ELR (cell line): ENCODE measurements around the gene KRTAP12-2.
"Not testable (repeated sequence)": the region's sequence is repeated elsewhere in the genome, so short reads cannot be mapped to it uniquely, and the experiment has no call there.

Source experiments
- DNase-seq: peaks from one replicate; pipeline ENCODE4 v3.0.0-alpha.2; 2015; ENCODE audit warnings: low read depth

Gene KRTAP12-2

DNA sequence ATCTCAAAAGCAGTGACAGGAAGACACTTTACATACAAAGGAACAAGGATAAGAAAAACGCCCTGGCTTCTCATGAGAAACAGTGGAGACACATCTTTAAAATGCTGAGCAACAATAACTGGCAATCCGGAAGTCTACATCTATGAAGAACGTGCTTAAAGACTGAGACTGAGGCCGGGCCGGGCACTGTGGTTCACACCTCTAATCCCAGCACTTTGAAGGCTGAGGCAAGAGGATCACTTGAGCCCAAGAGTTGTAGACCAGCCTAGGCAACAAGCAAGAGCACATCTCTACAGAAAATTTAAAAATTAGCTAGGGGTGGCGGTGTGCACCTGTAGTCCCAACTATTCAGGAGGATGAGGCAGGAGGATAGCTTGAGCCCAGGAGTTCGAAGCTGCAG, 17.4 kb upstream of the KRTAP12-2 start:
- DNase-seq = no peak

DNA sequence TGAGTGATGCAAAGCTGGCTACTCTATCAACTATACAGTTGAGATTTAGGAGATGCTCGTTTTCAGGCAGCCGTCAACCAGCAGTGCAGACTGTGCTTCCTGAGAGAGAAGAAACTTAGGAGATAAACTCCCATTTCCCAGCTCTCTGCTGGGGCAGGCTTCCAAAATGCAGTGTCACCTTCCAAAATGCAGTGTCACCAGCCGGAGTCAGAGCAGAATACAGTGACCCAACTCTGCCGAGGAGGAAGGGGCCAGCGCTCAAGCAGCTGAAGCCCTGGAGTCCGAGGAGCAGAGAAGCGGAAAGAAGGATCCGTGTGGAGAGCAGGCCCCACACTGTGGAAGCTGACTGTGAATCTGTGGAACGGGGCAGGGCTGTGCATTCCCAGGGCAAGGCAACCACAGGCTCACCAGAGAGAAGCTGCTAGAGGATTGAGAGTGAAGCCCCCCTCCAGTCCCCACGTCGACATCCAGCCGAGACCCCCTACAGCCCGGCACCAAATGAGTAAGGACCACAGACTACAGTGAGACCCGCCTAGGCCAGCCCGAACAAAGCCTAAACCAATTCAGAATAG, 15.9 kb upstream of the KRTAP12-2 start:
- DNase-seq = no peak

DNA sequence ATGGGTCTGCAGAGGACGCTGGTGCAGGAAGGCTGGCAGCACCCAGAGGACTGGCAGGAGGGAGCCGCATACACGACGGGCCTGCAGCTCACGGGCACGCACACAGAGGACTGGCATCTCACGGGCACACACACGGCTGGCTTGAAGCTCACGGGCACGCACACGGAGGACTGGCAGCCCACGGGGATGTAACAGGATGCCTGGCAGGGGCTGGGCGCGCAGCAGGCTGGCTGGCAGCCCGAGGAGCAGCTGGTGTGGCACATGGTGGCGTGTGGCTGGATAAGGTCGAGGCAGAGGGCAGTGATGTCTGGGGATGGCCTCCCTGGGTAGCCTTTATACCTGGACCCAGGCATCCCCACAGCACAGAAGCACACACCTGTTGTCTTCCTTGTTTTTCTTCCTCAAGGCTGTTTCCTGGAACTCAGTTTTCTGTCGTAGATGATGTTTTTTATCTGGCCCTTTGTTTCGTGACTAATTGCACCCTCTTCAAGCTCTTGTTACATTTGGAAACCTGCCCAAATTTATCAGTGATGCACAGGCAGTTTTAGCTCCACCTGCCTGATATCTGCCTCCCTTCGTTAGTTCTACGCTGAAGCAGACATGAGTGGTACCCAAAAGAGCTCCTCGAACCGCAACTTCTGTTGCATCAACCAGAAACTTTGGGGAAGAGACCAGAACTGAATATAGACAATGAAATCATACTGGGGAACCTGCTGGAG, 15.3 kb upstream of the KRTAP12-2 start, which contains the start of gene KRTAP12-1:
Gene KRTAP12-1 (minus strand): TSS at position 303 of the 719 bp plus-strand sequence. CDS start 40 bp downstream, at position 263.
- no peak for DNase-seq

DNA sequence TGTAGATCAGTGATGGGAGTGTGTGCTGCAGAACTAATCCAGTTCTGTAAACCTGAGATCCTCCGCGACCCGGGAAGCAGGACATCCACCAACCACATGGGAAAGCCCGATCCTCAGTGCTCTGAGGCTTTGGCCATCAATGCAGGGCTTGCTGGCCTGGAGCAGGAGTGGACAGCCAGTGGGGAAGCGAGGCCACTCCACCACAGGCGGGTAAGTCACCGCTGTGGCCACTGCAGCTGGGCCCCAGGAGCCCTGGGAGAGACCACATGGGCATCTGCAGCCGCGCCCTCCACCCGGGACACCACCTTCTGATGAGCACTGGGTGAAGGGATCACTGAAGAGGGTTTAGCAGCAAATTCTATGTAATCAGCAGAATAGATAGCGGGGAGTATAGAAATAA, 14.4 kb upstream of the KRTAP12-2 start:
- no peak for DNase-seq

DNA sequence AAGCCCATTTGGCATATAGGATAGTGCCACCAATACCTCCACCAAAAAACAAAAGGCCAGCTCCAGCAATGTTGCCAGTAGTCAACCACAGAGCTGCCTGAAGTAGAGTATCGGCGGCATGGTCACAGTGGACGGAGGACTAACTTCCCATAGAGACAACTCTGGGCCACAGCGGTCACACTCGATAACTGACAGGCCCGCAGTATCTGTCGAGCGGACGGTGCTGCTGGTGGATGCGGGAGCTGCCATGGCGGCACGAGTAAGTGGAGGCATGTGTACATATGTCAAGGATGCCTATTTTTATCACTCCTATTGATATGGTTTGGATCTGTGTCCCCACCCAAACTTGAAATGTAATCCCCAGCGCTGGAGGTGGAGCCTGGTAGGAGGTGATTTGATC, 11.2 kb upstream of the KRTAP12-2 start:
- no peak for DNase-seq

DNA sequence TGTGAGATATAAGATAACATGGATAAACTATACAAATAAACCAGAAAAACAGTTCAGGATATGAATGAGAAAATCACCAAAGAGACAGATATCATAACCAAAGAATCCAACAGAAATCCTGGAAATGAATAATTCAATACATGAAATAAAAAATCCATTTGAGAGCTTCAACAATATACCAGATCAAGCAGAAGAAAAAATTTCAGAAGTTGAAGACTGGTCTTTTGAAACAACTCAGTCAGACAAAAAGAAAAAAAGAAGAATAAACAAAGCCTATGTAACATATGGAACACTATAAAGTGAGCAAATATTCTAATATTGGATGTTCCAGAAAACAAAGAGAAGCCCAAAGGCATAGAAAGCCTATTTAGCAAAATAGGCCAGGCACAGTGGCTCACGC, 5.2 kb upstream of the KRTAP12-2 start:
- no peak for DNase-seq

DNA sequence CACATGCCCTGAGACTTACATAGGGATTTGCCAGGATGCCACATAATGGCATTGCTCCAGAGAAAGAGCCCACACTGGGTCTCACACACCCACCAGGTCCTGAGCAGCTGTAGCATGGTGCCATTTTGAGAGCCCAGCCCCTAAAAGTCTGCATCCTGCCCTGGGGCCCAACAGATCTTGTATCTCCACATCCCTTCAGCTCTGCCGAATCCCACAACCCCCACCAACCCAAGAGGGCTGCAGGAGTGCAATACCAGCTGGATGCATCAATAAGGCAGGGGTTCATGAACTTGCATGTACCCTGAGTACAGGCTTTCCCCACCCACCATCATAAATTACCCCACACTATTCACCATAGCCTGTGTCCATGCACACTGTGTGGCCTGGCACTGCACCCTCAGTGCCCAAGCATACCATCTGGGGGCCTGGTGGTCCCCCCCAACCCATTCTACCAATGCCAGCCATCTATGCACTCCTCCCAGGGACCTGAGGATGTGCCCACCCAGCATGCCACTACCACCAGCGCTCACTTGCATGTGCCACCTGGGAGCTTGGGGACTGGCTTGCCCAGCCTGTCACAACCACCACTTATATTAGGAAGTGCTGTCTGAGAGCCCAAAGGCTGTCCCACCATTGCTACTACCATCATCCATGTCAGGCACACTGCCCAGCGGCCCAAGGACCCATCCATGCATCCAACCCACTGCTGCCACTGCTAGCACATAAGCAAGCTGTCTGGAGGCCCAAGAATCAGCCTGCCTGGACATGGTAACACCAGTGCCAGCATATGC, 4.1 kb upstream of the KRTAP12-2 start:
- DNase-seq = no peak

DNA sequence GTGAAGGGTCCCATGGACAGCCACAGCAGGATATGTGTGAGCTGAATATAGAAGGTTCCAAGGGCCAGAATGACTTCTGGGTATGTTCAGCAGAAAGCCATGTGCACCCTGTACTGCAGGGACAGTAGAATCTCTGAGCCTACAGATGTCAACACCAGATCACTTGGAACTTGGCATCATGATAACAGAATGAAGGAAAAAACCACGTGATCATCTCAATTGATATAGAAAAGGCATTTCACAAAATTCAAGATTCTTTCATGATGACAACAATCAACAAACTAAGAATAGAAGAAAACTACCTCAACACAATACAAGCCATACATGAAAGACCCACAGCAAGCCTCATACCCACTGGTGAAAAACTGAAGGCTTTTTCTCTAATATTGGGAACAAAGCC, 885 bp upstream of the KRTAP12-2 start:
- DNase-seq = no peak

DNA sequence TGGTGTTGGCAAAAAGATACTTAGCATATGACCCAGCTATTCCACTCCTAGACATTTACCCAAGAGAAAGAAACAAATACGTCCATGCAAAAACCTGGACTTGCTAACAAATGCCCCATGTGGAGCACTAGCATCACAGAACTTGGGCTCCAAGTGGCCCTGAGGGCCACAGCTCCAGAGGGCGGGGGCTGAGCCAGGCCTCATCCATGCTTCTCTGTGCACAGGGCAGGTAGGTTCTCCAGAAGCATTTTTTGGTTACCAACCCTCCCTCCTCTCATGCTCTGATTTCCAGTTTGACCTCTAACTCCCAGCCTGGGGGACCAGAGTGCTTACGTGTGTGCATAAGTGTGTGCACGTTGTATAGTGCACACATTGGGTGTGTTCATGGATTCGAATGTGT, 2.0 kb downstream of the KRTAP12-2 start:
- DNase-seq = no peak

DNA sequence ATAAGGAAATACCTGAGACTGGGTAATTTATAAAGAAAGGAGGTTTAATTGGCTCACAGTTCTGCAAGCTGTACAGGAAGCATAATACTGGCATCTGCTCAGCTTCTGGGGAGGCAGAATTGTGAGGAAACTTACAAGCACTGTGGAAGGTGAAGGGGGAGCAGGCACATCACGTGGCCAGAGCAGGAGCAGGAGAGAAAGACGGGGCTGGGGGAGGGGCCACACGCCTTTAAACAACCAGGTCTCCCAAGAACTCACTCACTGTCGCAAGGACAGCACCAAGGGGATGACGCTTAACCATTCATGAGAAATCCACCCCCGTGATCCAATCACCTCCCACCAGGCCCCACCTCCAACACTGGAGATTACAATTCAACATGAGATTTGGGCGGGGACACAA, 5.2 kb downstream of the KRTAP12-2 start:
- not testable (repeated sequence) for DNase-seq

DNA sequence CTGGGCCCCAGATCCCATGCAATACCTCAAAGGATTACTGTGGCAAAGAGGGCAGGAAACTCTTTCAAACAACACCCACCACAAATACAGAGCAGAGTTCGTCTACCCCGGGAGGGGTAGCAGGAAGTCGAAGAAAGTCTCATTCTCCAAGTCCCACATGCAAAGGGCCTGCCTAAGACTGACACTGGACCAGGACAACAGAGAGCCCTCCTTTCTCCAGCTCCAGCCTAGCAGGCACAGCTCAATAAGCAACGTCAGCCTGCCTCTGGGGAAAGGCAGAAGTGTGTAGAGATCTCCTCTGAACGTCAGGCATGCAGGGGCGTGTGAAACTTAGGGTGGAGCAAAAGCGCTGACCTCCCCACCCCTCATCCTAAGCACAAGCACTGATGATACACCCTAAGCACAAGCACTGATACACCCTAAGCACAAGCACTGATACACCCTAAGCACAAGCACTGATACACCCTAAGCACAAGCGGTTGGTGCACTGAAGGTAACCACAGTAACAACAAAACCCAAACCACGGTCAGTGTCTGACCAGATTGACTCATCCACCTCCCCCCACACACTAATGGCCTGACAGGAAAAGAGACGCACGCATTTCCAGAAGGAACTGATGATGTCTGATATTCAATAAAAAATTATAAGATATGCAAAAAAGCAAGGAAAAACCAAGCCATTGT, 7.7 kb downstream of the KRTAP12-2 start:
- DNase-seq = no peak

DNA sequence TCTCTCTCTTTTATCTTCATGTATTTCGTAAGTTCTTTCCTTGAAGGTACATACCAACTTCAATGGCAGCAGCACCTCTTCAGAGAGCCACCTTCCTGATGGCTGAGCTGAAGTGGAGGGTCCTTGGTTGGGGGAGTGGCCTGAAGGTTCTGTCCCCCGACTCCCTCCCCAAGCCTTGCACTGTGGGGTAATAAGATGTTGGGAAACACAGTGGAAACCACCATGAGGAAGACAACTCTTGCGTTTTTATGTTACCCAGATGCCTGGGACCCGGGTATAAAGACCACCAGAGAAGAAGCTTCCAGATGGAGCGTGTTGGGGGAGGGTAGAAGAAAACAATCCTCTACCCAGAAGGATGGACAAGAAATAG, 8.2 kb downstream of the KRTAP12-2 start:
- no peak for DNase-seq

DNA sequence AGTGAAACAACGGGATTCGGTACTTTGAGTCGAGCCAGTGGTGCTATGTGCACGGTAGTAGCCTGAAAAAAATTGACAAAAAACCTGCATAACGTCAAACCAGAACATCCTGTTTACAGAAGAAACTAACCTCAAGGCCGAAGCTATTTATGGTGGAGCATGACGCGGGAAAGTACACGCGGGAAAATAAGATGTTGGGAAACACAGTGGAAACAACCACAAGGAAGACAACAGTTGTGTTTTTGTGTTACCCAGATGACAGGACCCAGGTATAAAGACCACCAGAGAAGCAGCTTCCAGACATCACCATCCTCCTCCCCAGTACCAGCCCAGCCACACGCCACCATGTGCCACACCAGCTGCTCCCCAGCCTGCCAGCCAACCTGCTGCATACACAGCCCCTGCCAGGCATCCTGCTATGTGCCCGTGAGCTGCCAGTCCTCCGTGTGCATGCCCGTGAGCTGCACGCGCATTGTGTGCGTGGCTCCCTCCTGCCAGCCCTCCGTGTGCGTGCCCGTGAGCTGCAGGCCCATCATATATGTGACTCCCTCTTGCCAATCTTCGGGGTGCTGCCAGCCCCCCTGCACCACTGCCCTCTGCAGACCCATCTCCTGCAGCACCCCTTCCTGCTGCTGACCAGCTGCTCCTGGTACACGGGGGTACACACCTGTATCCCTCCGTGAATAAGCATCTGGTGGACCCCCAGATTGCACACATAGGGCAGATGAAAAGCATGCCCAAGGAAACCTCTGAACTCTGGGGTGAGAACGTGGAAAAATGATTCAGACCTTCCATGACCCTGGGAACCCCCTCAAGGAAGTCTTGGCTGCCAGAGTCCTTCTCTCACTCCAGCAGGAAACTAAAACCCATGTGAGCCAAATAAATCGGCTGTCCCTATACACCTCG, 8.8 kb downstream of the KRTAP12-2 start, which contains the start of gene KRTAP12-3:
Gene KRTAP12-3 (plus strand): TSS at position 298 of the 906 bp plus-strand sequence. CDS start 48 bp downstream, at position 346.
- no peak for DNase-seq

DNA sequence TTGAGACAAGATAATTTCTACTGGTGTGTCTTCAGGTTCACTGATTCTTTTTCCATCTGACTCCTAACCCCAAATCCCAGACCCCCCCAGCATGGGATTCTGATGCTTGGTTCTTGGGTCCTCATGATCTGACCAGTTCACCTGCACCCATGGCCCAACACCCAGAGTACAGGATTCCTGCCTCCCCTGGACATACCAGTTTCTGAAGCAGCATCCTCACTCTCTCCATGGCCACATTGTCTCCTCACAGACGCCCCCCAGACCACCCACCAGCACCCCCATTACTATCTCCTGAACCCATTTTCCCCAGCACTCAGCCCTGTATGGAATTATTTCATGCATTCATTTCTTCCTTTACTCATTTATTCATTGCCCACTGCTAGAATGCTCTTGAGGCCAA, 9.9 kb downstream of the KRTAP12-2 start:
- no peak for DNase-seq

DNA sequence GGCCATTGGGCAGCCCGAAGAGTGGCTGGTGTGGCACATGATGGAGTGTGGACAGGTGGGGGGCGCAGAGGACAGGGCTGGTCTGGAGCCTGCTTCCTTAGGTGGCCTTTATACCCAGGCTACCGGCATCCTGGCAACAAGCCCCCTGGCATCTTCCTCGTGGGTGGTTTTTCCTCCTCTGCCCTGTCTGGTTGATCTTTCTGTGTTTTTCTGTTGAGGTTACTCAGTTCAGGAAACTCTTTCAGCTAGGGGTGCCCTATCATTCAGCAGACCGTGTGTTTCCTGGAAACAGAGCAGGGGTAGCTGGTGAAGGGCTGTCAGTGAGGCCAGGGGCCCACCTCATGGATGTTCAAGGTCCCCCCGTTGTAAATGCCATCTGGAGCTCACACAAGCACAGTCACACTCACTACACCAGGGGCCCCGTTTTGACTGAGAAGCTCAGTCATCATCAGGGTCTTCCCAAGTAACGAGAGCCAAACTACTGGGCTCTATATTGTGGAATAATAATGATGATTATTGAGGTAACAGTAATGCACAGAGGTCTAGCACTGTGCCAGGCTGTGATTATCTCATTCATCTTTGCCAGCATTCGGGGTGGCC, 12.1 kb downstream of the KRTAP12-2 start, which contains the start of gene KRTAP12-4:
Gene KRTAP12-4 (minus strand): TSS at position 84 of the 600 bp plus-strand sequence. CDS start 45 bp downstream, at position 39.
- DNase-seq = no peak

DNA sequence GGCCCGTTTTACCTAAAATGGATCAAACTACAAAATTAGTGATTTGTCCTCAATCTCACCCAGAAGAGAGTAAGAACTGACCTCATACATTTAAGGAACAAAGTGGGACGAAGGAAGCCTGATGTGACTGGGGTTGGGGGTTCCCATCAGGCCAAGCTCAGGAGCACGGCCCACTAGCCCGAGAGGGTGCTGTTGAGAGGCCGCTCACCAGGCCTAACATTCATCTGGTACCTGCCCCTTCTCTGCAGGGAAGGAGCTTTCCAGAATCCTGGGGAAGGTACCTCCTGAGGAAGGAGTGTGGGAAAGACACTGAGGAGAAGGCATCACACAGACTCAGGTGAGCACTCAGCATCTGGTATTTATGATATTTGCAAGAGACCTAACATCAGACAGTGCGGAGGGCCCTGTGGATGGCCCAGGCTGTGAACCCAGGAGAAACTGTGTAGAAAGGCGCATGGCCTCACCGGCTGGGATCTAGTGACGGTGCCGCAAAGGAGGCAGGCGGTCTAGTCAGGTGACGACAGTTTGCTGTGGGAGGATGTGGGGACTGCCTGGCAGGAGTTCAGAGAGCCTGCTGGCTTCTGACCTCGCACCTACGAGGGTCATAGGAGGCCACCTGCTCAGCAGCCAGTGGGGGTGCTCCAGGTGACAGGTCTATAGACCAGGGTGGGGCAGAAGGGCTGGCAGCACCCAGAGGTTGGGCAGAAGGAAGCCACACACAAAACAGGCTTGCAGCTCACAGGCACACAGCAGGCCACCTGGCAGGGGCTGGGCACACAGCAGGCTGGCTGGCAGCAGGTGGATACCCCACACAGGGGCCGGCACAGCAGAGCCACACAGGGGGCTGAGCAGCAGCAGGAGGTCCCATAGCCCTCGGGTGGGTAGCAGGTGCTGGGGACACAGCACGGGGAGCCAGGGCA, 12.8 kb downstream of the KRTAP12-2 start:
- DNase-seq = no peak

DNA sequence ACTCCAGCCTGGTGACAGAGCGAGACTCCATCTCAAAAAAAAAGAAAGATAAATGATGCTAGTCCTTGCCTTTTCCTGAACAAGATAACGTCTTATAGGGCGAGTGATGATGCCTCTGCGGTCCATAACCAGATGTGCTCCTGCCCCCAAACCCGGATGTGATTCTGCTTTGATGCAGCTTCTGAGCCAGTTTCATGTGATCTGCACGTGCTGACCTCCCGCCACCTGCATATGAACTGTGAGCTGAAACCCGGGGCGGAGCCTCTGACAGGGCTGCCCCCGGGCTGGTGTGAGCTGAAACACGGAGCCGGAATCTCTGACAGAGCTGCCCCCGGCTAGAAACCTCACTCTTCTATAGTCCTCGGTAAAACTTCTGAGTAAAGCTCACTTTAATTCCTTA, 13.6 kb downstream of the KRTAP12-2 start:
- DNase-seq = no peak

DNA sequence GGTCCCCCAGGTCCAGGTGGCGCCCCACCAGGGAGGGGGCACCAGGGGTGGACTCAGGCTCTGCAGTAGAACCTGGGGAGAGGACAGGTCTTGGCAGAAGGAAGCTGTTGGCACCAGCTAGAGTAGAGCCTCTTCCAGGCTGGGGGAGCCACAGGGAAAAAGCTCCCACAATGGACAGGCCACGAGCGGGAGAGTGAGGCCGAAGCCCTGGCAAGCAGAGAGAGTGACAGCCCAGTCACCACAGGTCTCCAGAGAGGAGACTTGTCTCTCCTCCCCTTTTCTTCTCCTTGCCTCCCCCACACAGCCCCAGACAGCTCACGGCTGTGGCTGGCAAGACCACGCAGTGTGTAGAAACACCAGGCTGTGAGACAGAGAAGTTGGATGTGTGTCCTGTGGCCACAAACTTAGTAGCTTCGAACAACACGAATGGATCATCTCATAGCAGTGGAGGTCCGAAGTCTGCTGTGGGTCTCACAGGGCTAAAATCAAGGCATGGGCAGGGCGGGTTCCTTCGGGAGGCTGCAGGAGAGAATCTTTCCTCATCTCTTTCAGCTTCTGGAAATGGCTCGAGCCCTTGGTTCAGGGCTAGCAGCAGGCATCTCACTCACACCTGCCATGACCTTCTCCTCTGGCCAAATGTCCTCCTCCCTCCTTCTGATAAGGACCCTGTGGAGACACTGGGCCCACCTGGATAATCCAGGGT, 15.6 kb downstream of the KRTAP12-2 start:
- no peak for DNase-seq
